ENCODE results near the gene GYG2. TPM values are rescaled to one million over a fixed set of nuclear protein-coding genes. Genes with fewer than 3 reads are reported as not detected.

GYG2 gene
- total RNA-seq, 1 experiment from 2014 or later: not detected

DNA sequence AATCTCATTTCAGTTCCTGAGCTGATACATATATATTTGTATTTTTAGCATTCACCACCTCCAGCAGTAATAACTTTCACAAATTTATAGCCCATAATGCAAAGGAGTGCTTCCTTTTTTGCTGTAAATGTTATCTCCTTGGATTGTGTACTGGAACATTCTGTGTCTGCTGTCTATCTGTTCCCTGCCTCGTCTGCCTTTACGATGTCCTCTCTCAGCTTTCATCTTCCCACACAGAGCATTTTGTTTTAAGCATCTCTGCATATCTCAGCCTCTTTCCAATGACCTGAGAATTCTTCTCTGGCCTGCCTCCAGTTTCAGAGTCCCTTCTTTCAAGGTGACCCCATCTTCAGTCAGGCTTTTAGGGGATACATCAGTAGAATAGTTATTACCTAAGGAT is 43.1 kb downstream of the GYG2 start:
- intact Hi-C loops (cut with micrococcal nuclease): loop anchor here (10.0 kb wide), 1 partner anchor 763 kb away; no protein-coding TSS in a partner anchor
- Histone ChIP-seq H3K4me2 (ENCODE audit: low read length) (no peak overlapping the region), H3K4me1 (ENCODE audit: control insufficient read depth in 1 of 2, insufficient read depth in 2 of 2, low read length in 2 of 2) (peaks cover 0 to 3% of the 10 kb centered on the region in 2 experiments; a peak in 1 of 4 replicates), H3K79me2 (ENCODE audit: insufficient read depth, low read length) (no peaks in the 10 kb centered on the region), H4K20me1 (ENCODE audit: insufficient read depth) (no peaks in the 10 kb centered on the region), H3K9me3 (ENCODE audit: control insufficient read depth in 1 of 2, insufficient read depth in 1 of 2, low read depth in 1 of 2, low read length in 2 of 2) (no peaks in the 10 kb centered on the region), H3K4me3 (replicated peaks in 1 of 2; ENCODE audit: low read depth in 1 of 2, low read length in 2 of 2) (no peak overlapping the region), H3K9me2 (ENCODE audit: insufficient read depth) (no peaks in the 10 kb centered on the region), H3K27me3 (ENCODE audit: insufficient read depth, low read length) (no peaks in the 10 kb centered on the region), H3K36me3 (ENCODE audit: control insufficient read depth in 1 of 2, insufficient read depth in 2 of 2, low read length in 2 of 2) (no peaks in the 10 kb centered on the region), H2AFZ (ENCODE audit: low read depth, low read length, poor library complexity, severe bottlenecking) (no peak overlapping the region), H3K27ac (ENCODE audit: low read depth, low read length) (no peak overlapping the region), H3K9ac (ENCODE audit: low read length) (no peak overlapping the region)
- BruUV-seq (replicated peaks): no TSS peak
- CTCF ChIA-PET: no interaction called here
- POLR2A ChIA-PET: no interaction called here
- DNase-seq (ENCODE audit: low read depth, low spot score) (no peak), ATAC-seq (no peak)
- TF ChIP-seq EZH2phosphoT487 (IDR thresholded peaks at IDR 0.05; ENCODE audit: borderline replicate concordance): no peak
- TF ChIP-seq RAD21 (IDR thresholded peaks at IDR 0.05; ENCODE audit: low read depth): no peak
- no peak for TF ChIP-seq EZH2 (IDR thresholded peaks at IDR 0.05)
- TF ChIP-seq ZFX (IDR thresholded peaks at IDR 0.05): no peak
- TF ChIP-seq EGR1 (IDR thresholded peaks at IDR 0.05; ENCODE audit: low read depth): no peak
- RAD21 ChIA-PET (ENCODE audit: low non-redundant PET in 1 of 2, low total read pairs in 2 of 2, uncharacterized antibody in 2 of 2, unreplicated experiment in 2 of 2): no interaction called here

GRCh38 chrX:2872671-2873277 is 44.0 kb downstream of the GYG2 start:
- ATAC-seq: no peak
- Histone ChIP-seq H3K9me3 (ENCODE audit: control insufficient read depth in 1 of 2, insufficient read depth in 1 of 2, low read depth in 1 of 2, low read length in 2 of 2) (no peaks in the 10 kb centered on the region), H3K27ac (ENCODE audit: low read depth, low read length) (no peak overlapping the region), H4K20me1 (ENCODE audit: insufficient read depth) (no peaks in the 10 kb centered on the region), H2AFZ (ENCODE audit: low read depth, low read length, poor library complexity, severe bottlenecking) (no peak overlapping the region), H3K4me1 (ENCODE audit: control insufficient read depth in 1 of 2, insufficient read depth in 2 of 2, low read length in 2 of 2) (peaks cover 0 to 3% of the 10 kb centered on the region in 2 experiments; a peak in 1 of 4 replicates), H3K79me2 (ENCODE audit: insufficient read depth, low read length) (no peaks in the 10 kb centered on the region), H3K4me3 (replicated peaks in 1 of 2; ENCODE audit: low read depth in 1 of 2, low read length in 2 of 2) (no peak overlapping the region), H3K9ac (ENCODE audit: low read length) (no peak overlapping the region), H3K9me2 (ENCODE audit: insufficient read depth) (no peaks in the 10 kb centered on the region), H3K36me3 (ENCODE audit: control insufficient read depth in 1 of 2, insufficient read depth in 2 of 2, low read length in 2 of 2) (no peaks in the 10 kb centered on the region), H3K27me3 (ENCODE audit: insufficient read depth, low read length) (no peaks in the 10 kb centered on the region), H3K4me2 (ENCODE audit: low read length) (no peak overlapping the region)
- intact Hi-C loops (cut with micrococcal nuclease): loop anchor here (10.0 kb wide), 1 partner anchor 762 kb away; no protein-coding TSS in a partner anchor
- POLR2A ChIA-PET: no interaction called here
- RAD21 ChIA-PET (ENCODE audit: low non-redundant PET in 1 of 2, low total read pairs in 2 of 2, uncharacterized antibody in 2 of 2, unreplicated experiment in 2 of 2): no interaction called here
- BruUV-seq (replicated peaks): no TSS peak
- no peak for DNase-seq (ENCODE audit: low read depth, low spot score)
- CTCF ChIA-PET: no interaction called here
- TF ChIP-seq ELF1 (IDR thresholded peaks at IDR 0.05; ENCODE audit: borderline replicate concordance, low read depth) (no peak), SRF (IDR thresholded peaks at IDR 0.05; ENCODE audit: low read depth) (no peak), TCF7L2 (IDR thresholded peaks at IDR 0.05; ENCODE audit: borderline replicate concordance, extremely low read depth, insufficient read depth, insufficient read length) (no peak), ZNF274 (IDR thresholded peaks at IDR 0.05; ENCODE audit: low read depth, low read length) (no peak), POLR2AphosphoS5 (IDR thresholded peaks at IDR 0.05; ENCODE audit: low read depth, low read length) (no peak), JUND (IDR thresholded peaks at IDR 0.05) (no peak)
- TF ChIP-seq, protein P1, sequence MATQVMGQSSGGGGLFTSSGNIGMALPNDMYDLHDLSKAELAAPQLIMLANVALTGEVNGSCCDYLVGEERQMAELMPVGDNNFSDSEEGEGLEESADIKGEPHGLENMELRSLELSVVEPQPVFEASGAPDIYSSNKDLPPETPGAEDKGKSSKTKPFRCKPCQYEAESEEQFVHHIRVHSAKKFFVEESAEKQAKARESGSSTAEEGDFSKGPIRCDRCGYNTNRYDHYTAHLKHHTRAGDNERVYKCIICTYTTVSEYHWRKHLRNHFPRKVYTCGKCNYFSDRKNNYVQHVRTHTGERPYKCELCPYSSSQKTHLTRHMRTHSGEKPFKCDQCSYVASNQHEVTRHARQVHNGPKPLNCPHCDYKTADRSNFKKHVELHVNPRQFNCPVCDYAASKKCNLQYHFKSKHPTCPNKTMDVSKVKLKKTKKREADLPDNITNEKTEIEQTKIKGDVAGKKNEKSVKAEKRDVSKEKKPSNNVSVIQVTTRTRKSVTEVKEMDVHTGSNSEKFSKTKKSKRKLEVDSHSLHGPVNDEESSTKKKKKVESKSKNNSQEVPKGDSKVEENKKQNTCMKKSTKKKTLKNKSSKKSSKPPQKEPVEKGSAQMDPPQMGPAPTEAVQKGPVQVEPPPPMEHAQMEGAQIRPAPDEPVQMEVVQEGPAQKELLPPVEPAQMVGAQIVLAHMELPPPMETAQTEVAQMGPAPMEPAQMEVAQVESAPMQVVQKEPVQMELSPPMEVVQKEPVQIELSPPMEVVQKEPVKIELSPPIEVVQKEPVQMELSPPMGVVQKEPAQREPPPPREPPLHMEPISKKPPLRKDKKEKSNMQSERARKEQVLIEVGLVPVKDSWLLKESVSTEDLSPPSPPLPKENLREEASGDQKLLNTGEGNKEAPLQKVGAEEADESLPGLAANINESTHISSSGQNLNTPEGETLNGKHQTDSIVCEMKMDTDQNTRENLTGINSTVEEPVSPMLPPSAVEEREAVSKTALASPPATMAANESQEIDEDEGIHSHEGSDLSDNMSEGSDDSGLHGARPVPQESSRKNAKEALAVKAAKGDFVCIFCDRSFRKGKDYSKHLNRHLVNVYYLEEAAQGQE (IDR thresholded peaks at IDR 0.05; ENCODE audit: low read depth): no peak

Data from HCT116 (cell line).